NCI-H69 (cell line): ENCODE results near the gene U2AF2.

Source experiments
- DNase-seq: peaks from one replicate; lab custom pipeline; 2025; lab: John Stamatoyannopoulos, UW

The U2AF2 gene

DNA sequence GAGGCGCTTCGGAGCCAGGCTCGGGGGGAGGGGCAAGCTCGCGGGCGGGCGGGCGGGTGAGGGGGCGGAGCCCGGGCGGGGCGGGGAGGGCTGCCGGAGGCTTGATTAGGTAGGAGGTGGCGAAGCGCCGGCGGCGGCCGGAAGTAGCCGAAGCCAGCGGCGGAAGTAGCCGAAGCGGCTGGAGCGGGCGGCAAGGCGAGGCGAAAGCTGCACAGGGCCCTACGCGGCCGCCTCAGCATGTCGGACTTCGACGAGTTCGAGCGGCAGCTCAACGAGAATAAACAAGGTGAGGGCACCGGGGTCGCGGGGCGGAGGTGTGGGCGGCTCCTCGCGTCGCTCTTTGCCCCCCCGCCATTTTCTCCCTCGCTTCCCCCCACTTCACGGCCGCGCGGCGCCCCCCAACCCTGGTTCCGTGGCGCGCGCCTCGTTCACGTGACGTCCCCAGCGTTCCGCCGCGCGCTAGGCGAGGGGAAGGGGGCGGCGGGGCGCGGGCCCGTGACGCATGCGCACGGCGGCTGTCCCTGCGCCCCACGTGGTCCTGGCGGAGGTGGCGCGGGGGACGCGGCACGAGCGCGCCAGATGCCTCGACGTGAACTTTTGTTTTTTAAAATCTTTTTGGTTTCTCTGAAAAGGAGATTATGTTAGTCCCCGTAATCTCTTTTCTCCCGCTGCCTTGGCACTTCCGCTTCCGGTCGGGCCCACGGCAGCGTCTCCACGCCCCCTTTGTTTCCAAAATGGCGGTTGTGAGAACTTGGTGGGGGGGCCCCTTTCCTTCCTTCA, at the start of gene U2AF2:
Gene U2AF2 (plus strand): TSS at position 168 of the 780 bp plus-strand sequence. CDS start 70 bp downstream, at position 238.
- DNase-seq: peak; percentile 96

DNA sequence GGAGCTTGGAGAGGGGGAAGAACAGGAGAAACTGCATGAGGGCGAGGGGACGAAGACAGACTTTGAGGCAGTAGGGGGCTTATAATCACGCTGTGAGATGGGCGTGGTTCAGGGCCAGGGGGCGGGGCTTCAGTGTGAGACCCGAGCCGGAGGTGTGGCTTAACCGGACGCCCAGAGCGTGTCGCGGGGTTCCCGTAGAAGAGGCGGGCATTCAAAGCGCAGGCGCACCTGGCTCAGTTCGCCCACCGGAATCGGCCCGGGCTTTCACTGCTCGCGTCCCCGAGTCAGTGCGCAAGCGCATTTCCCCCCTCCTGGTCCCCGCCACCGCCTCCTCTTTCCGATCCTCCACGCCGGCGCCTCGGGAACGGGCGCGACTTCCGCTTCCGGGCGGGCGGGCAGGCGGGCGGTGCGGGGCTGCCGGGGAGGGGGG, 49.6 kb upstream of the U2AF2 start:
- DNase-seq: peak; percentile 99

DNA sequence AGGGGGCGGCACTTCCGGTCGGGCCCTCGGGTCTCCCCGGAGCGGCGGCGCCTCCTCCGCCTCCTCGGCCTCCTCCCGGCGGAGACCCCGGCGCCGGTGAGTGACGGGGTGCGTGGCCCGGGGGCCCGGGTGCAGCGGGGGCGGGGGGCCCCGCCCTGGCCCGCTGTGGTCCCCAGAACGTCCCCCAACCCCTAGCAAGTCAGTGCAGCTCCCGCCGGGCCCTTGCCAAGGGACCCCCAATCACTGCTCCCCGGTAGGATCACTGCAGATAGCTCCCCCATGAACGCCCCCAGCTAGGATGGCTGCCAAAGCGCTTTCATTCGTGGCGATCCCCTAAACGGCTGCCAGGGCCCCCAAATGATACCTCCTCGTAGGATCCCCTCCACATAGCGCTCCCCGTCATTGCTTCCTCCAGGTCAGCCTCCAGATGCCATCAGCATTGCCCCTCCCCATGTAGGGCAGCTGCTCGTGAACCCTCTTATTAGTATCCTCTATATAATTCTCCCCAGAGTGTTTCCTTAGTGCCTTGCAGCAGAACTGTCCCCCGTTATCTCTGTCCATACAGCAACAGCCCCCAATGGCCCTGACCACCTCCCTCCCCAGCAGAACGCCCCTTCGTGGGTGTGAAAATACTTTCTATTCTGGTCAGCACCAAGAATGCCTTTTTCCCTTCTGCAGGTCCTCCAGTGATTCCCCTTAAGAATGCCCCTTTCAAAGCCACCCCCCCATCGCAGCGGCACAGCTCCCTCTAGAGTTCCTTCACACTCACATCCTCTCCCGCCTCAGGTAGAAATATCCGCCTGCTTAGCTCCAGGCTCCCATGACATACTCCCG, 49.0 kb upstream of the U2AF2 start, which contains the start of gene ZNF865:
Gene ZNF865 (plus strand): TSS at position 11 of the 834 bp plus-strand sequence. CDS start 7,972 bp downstream, outside the sequence.
- DNase-seq: peak; percentile 88

DNA sequence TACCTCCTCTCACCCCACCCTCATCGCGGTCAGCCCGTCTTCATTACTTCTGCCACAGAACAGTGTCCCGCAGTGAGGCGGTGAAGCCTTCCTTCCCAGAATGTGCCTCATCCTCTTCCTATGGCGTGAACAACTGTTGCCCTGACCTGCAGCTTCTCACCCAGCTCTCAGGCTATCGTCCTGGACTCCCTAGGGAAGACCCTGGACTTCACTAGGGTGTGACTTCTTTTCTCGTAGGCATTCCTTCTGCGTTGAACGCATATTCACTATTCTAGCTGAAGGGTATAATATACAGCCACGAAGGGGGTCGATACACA, 48.4 kb upstream of the U2AF2 start:
- no peak for DNase-seq

DNA sequence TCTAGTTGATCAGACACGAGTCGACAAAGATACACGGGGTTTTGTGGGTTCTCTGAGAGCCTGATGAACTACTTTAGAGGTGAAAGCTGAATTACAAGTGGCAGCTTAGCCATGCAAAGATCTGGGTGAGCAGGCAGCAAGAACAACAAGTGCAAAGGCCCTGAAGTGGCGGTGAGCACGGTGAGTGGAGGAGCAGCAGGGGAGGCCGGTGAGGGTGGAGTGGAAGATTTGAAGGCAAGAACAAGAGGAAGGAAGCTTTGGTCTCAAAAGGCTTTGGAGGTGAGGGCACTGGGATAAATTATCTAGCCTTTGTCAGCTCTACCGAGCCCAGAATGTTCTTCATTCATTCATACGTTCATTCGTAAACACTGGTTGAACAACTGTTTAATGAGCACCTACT, 48.0 kb upstream of the U2AF2 start:
- no peak for DNase-seq

- no peak for DNase-seq
Observed at GRCh38 chr19:55609326-55609725, 45.5 kb upstream of the U2AF2 start.

DNA sequence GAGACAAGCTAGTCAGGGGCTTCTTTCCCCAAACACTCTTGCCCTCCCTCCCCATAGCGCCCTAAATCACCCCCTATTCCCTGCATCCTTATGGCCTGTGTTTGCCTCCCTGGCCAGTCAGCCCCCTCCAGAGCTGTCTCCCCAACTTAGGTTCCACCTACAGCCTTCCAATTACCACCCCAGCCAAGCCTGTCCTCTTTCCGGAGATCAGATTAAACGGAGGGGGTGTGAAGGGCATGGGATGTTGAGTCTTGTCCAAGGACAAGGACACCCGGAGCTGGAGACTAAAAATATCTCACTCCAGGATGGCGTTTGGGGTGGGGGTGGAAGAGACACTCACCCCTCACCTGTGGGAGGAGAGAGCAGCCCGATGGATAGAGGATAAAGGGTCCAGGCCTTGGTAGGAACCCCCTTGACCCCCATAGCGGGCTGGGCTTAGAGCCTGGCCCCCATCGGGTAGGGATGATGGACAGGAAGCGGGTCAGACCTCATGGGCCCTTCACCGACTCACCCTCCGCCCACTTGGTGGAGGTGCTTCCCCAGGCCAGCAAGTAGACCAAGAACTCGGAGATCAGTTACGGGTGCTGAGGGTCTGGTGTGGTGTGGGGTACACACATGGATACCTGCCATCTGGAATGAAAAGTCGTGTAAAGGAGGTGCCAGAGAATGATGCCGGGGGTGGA, 43.4 kb upstream of the U2AF2 start:
- DNase-seq: no peak

GRCh38 chr19:55611983-55612645, 42.7 kb upstream of the U2AF2 start:
- no peak for DNase-seq

DNA sequence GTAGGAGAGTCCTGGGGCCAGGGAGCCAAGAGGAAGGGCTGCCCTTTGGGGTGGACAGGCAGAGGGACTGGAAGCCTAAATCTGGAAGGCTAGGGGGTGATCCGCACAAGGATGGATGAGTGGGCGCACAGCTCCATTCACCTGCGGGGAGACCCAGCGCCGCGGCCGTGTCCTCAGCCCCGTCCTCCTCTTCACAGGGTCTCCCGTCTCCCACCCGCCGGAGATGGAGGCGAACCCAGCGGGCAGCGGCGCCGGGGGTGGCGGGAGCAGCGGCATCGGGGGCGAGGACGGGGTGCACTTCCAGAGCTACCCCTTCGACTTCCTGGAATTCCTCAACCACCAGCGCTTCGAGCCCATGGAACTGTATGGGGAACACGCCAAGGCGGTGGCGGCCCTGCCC, 41.4 kb upstream of the U2AF2 start:
- no peak for DNase-seq

GRCh38 chr19:55613930-55614710, 40.7 kb upstream of the U2AF2 start:
- DNase-seq: no peak

DNA sequence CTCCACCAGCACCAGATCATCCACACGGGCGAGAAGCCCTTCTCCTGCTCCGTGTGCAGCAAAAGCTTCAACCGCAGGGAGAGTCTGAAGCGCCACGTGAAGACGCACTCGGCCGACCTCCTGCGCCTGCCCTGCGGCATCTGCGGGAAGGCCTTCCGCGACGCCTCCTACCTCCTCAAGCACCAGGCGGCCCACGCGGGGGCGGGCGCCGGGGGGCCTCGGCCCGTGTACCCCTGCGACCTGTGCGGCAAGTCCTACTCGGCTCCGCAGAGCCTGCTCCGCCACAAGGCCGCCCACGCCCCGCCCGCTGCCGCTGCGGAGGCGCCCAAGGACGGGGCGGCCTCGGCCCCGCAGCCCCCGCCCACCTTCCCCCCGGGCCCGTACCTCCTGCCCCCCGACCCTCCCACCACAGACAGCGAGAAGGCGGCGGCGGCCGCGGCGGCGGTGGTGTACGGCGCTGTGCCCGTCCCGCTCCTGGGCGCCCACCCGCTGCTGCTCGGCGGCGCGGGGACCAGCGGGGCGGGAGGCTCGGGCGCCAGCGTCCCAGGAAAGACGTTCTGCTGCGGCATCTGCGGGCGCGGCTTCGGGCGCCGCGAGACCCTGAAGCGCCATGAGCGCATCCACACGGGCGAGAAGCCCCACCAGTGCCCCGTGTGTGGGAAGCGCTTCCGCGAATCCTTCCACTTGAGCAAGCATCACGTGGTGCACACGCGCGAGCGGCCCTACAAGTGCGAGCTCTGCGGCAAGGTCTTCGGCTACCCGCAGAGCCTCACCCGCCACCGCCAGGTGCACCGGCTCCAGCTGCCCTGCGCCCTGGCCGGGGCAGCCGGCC, 39.9 kb upstream of the U2AF2 start:
- DNase-seq: no peak

GRCh38 chr19:55615543-55616394, 39.1 kb upstream of the U2AF2 start:
- no peak for DNase-seq

DNA sequence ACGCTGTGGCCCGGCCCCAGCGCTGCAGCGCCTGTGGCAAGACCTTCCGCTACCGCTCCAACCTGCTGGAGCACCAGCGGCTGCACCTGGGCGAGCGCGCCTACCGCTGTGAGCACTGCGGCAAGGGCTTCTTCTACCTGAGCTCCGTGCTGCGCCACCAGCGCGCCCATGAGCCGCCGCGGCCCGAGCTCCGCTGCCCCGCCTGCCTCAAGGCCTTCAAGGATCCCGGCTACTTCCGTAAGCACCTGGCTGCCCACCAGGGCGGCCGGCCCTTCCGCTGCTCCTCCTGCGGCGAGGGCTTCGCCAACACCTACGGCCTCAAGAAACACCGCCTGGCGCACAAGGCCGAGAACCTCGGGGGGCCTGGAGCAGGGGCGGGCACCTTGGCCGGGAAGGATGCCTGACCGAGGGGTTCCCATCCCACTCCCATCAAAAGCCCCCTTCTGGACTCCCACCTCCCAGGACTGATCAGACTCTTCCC, 38.4 kb upstream of the U2AF2 start:
- no peak for DNase-seq

DNA sequence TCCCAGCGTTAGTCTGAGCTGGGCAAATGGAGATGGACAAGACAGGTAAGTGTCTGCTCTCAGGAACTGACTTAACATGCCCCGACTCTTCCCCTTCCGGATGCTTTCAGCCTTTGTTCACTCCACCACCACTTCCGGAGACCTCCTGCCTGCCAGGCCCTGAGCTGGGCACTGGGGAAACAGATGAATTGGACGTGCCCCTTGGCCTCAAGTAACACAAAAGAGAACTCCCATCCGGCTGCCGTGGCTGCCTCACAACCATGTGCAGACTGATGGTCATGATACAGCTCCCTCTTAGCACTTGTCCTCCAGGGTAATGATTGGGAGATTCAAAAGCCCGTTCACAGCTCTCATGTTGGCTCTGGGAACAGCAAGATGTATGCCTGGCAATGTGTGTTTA, 37.4 kb upstream of the U2AF2 start:
- DNase-seq: no peak

DNA sequence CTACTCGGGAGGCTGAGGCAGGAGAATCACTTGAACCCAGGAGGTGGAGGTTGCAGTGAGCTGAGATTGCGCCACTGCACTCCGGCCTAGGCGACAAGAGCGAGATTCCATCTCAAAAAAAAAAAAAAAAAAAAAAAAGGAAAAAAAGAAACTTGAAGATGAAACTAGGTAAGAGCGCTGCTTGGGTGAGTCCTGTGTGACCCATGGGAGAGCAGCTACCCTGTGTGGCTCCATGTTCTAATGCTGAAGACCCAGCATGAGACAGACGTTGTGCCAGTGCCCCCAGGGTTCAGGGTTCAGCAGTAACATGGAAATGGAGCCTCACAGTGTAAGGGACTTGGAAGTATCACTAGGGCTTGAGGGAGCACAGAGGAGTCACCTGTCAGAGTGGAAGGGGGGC, 36.4 kb upstream of the U2AF2 start:
- DNase-seq: no peak

GRCh38 chr19:55619286-55619685, 35.5 kb upstream of the U2AF2 start:
- no peak for DNase-seq

GRCh38 chr19:55620410-55621204, 34.2 kb upstream of the U2AF2 start:
- DNase-seq: no peak

DNA sequence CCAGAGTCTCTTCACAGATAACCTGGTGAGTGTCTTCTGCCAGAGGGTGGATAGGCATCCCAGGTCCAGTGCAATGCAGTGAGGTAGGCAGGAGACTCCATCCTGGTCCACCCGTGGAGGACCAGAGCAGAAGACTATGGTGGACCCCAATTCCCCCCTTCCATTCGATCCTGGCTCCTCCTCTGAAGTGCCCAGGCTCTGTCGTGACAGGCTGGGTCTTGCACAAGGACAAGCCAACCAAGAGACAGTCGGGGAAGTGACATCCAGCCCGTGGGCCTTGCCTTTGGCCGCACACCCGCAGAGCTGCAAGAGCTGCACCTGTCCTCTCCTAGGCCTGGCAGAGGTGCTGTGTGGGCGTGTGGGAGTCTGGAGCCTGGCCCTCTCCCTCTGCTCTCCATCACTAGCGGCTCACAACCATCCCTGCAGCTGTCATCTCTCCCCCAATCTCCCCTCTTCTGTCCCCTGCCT, 33.6 kb upstream of the U2AF2 start:
- no peak for DNase-seq
